Gastrocnemius medialis (tissue), 4 donors: ENCODE data around the gene NHERF1. TPM values are rescaled to one million over a fixed set of nuclear protein-coding genes. Genes with fewer than 3 reads are reported as not detected.

ENCODE experiments used
- ATAC-seq, 2 donors: fragments of 150-250 bp; one replicate each; pipeline ENCODE4 v1.9.1; 2016
- DNase-seq, 2 donors: peaks; one replicate each; pipeline ENCODE4 v3.0.0-alpha.2; 2019
- H3K27ac ChIP-seq, 4 donors: fragments of 200-600 bp; sonication (generic); 1 replicate in 1 of 4; 2 replicates in 3 of 4; pipeline ENCODE4 v1.5.1; 2016 to 2018; ENCODE audit warnings: mild to moderate bottlenecking in 2 of 4, moderate library complexity in 1 of 4
- H3K27me3 ChIP-seq, 3 donors: fragments of 200-600 bp; sonication (generic) in 2 of 3; 1 replicate in 1 of 3; 2 replicates in 2 of 3; pipeline versions ENCODE4 v1.5.1 to v1.6.0; 2016 to 2019; ENCODE audit warnings: mild to moderate bottlenecking in 1 of 3, moderate library complexity in 1 of 3
- H3K36me3 ChIP-seq, 2 donors: fragments of 200-600 bp; sonication (generic) in 1 of 2; one replicate each; pipeline ENCODE4 v1.5.1; 2017 to 2018
- H3K4me1 ChIP-seq, 2 donors: fragments of 200-600 bp; sonication (generic) in 1 of 2; one replicate each; pipeline ENCODE4 v1.5.1; 2016 to 2017; ENCODE audit warnings: mild to moderate bottlenecking in 2 of 2
- H3K4me3 ChIP-seq, 4 donors: fragments of 200-600 bp; sonication (generic) in 3 of 4; 1 replicate in 1 of 4; 2 replicates in 3 of 4; pipeline ENCODE4 v1.5.1; 2016 to 2019; ENCODE audit warnings: mild to moderate bottlenecking in 2 of 4
- H3K9me3 ChIP-seq, 3 donors: fragments of 200-600 bp; sonication (generic) in 2 of 3; 1 replicate in 1 of 3; 2 replicates in 2 of 3; pipeline ENCODE4 v1.5.1; 2016 to 2019
- POLR2A ChIP-seq, 2 donors: fragments of 450-650 bp; IDR thresholded peaks; one replicate each; pipeline ENCODE4 v1.6.1; 2017; ENCODE audit warnings: antibody characterized with exemption in 2 of 2, mild to moderate bottlenecking in 2 of 2, moderate library complexity in 2 of 2
- in situ Hi-C, 4 donors: fragments of 200-750 bp; cut with MboI; loops; one replicate each; pipeline versions ENCODE4 v1.15.0 to v1.8.0; 2017; ENCODE audit warnings: low sequenced_read_pairs in 4 of 4
- intact Hi-C: fragments of 100-400 bp; cut with DNase I; formaldehyde crosslinking; loops from one replicate; pipeline ENCODE4 v1.15.1; 2023; ENCODE audit warnings: low total_unique reads
- total RNA-seq, 4 donors: library from RNA; depleted of rRNA; stranded (reverse); fragments of >200 nt; gene quantifications; one replicate each; pipeline versions ENCODE4 v1.1.0 to v1.2.3, GENCODE V29; 2016
- TF ChIP-seq, protein P1 (sequence below), 5 experiments: fragments of 450-650 bp in 3 of 5; fragments of 200-600 bp in 2 of 5; sonication (generic) in 2 of 5; IDR thresholded peaks in 4 of 5; conservative IDR thresholded peaks in 1 of 5; 1 replicate in 4 of 5; 2 replicates in 1 of 5; pipeline ENCODE4 v1.5.1; 2016 to 2019; ENCODE audit warnings: antibody characterized with exemption in 5 of 5, mild to moderate bottlenecking in 3 of 5, moderate library complexity in 3 of 5

The NHERF1 gene
- total RNA-seq, 4 donors from 2014 or later, result 3.8 to 5.6 (median 5.5) TPM

DNA sequence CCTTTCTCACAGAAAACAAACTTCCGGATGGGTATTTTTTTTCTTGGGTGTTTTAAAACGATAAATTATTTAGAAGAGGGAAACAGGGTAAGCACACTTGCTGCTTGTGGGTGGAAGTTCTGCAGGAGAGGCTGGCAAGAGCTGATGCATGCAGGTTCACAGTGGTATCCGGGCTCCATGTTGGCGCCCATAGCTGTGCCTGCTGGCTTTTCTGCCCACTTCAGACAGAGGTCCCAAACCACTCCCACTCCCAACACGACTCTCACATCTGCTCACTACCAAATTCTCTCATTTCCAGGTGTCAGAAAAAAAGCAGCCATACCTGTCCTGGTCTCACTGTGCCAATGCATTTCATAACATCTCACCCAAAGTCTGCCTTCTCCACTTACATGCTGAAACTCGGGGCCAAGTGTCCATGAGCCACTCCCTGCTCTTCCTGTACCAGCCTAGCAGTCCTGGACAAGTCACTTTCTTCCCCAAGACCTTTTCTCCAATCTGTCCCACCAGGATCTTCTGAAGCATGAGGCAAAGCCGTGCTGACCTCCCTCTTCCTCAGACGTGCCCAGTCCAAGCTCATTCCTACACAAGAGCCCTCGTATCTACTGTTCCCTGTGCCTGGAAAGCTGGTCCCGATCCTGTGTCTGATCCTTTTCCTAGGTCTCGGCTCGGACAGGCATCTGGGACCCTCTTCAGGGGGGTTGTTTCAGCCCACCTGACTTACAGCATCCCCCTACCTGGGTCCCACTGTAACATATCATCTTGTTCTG lies 37.2 kb upstream of the NHERF1 start:
- no peak overlapping the region for H3K4me3 ChIP-seq
- H3K9me3 ChIP-seq, result no peaks in the 10 kb centered on the region
- no peak overlapping the region for H3K27ac ChIP-seq
- H3K4me1 ChIP-seq, result no peaks in the 10 kb centered on the region
- intact Hi-C loops (no loop called here), in situ Hi-C loops (no loop called here)
- no peaks in the 10 kb centered on the region for H3K36me3 ChIP-seq
- peaks cover 0 to 3% (median 3%) of the 10 kb centered on the region in 3 donors for H3K27me3 ChIP-seq
- ATAC-seq, result no peak
- DNase-seq, result no peak
- TF ChIP-seq, protein P1, sequence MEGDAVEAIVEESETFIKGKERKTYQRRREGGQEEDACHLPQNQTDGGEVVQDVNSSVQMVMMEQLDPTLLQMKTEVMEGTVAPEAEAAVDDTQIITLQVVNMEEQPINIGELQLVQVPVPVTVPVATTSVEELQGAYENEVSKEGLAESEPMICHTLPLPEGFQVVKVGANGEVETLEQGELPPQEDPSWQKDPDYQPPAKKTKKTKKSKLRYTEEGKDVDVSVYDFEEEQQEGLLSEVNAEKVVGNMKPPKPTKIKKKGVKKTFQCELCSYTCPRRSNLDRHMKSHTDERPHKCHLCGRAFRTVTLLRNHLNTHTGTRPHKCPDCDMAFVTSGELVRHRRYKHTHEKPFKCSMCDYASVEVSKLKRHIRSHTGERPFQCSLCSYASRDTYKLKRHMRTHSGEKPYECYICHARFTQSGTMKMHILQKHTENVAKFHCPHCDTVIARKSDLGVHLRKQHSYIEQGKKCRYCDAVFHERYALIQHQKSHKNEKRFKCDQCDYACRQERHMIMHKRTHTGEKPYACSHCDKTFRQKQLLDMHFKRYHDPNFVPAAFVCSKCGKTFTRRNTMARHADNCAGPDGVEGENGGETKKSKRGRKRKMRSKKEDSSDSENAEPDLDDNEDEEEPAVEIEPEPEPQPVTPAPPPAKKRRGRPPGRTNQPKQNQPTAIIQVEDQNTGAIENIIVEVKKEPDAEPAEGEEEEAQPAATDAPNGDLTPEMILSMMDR (IDR thresholded peaks at IDR 0.05 in 4 of 5, conservative IDR thresholded peaks at IDR 0.05 in 1 of 5), result no peak
- TF ChIP-seq POLR2A (IDR thresholded peaks at IDR 0.05), result no peak

DNA sequence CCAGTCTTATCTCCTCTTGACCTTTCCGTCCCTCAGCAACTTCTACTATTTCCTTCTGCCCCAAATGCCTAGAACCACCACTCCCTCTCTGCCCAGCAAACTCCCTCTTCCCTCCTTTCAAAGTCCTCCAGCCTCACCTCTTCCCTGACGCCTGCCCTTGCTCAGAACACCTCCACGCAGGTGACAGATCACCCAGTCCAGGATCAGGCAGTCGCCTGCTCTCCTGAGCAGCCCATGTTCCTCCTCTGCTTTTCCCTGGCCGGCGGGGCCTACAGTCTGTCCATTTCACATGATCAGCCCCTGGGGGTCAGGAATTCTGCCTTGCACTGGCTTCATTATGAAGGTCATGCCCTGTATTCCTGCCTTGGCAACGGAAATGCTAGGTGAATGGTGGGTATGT lies 36.1 kb upstream of the NHERF1 start:
- Histone ChIP-seq H3K36me3 (no peaks in the 10 kb centered on the region), H3K27ac (no peak overlapping the region), H3K27me3 (peaks cover 0 to 6% (median 3%) of the 10 kb centered on the region in 3 donors), H3K4me1 (no peaks in the 10 kb centered on the region), H3K4me3 (no peak overlapping the region), H3K9me3 (no peaks in the 10 kb centered on the region)
- no peak for TF ChIP-seq POLR2A (IDR thresholded peaks at IDR 0.05)
- TF ChIP-seq, protein P1 (IDR thresholded peaks at IDR 0.05 in 4 of 5, conservative IDR thresholded peaks at IDR 0.05 in 1 of 5), result no peak
- DNase-seq (no peak), ATAC-seq (no peak)
- intact Hi-C loops, result no loop called here
- in situ Hi-C loops, result no loop called here

DNA sequence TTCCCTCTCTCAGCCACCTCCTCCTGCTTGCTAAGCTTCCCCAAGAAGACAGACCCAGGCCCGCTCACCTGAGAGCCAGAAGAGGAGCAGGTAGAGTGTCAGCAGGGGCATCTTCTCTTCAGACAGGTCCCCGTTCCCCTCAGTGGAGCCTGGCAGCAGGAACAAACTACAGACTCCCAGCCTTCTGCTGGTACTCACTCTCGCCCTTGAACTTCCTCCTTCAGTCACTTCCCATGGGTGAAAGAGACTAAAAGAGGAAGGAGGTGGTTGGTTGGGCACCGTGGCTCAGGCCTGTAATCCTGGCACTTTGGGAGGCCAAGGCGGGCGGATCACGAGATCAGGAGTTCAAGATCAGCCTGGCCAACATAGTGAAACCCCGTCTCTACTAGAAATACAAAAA lies 35.7 kb upstream of the NHERF1 start, which contains the start of gene CD300LF:
CD300LF (minus strand) TSS at position 168 of the 400 bp plus-strand sequence; CDS start at position 111, 57 bp downstream.
- TF ChIP-seq, protein P1 (IDR thresholded peaks at IDR 0.05 in 4 of 5, conservative IDR thresholded peaks at IDR 0.05 in 1 of 5), result no peak
- no peak for TF ChIP-seq POLR2A (IDR thresholded peaks at IDR 0.05)
- intact Hi-C loops, result no loop called here
- Histone ChIP-seq H3K36me3 (no peaks in the 10 kb centered on the region), H3K4me3 (no peak within 1 kb of the TSS), H3K27ac (no peak within 1 kb of the TSS), H3K27me3 (peaks cover 0 to 6% (median 3%) of the 10 kb centered on the region in 3 donors), H3K4me1 (no peaks in the 10 kb centered on the region), H3K9me3 (no peaks in the 10 kb centered on the region)
- ATAC-seq, result no peak
- DNase-seq, result peak; percentile 14 to 29
- in situ Hi-C loops, result no loop called here

DNA sequence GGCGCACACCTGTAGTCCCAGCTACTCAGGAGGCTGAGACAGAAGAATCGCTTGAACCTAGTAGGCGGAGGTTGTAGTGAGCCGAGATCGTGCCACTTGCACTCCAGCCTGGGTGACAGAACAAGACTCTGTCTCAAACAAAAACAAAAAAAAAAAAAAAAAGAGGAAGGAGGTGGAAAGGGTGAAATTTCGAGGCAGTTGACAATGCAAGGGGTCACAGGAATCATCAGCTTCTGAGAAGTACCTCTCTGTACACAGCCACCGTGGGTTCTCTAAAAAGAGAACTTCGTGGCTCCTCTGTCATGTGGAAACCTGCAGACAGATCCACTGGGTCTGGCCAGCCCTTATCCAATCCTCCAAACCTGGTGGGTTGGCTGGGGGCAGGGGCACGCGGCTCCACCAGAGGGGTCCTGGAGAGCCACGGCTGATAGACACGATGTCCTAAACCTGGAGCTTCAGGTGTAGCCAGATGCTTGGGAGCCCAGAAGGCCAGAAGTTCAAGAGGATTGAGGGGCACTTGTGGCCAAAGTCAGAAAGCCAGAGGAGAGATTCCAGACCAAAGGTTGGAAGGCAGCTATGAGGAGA lies 35.2 kb upstream of the NHERF1 start:
- no peaks in the 10 kb centered on the region for H3K4me1 ChIP-seq
- H3K27ac ChIP-seq, result no peak overlapping the region
- DNase-seq (no peak), ATAC-seq (no peak)
- H3K27me3 ChIP-seq, result peaks cover 0 to 6% (median 3%) of the 10 kb centered on the region in 3 donors
- in situ Hi-C loops, result no loop called here
- intact Hi-C loops, result no loop called here
- no peaks in the 10 kb centered on the region for H3K36me3 ChIP-seq
- H3K9me3 ChIP-seq, result no peaks in the 10 kb centered on the region
- TF ChIP-seq, protein P1 (IDR thresholded peaks at IDR 0.05 in 4 of 5, conservative IDR thresholded peaks at IDR 0.05 in 1 of 5), result no peak
- no peak for TF ChIP-seq POLR2A (IDR thresholded peaks at IDR 0.05)
- no peak overlapping the region for H3K4me3 ChIP-seq
